Stimulated activated CD4-positive, alpha-beta T cell treated with anti-CD3 and anti-CD28 coated beads, Interleukin-12 subunit alpha, Interleukin-12 subunit beta, amount 100 ng/mL, for 48 hours (primary cell): Measurements from ENCODE around the gene PRKAA1.
"Not testable (repeated sequence)": the region's sequence is repeated elsewhere in the genome, so short reads cannot be mapped to it uniquely, and the experiment has no call there.

Experiments
- DNase-seq, 3 donors: peaks; one replicate each; pipeline ENCODE4 v3.0.0-alpha.2; 2020; ENCODE audit warnings: low read depth in 2 of 3, low spot score in 1 of 3

PRKAA1 gene

DNA sequence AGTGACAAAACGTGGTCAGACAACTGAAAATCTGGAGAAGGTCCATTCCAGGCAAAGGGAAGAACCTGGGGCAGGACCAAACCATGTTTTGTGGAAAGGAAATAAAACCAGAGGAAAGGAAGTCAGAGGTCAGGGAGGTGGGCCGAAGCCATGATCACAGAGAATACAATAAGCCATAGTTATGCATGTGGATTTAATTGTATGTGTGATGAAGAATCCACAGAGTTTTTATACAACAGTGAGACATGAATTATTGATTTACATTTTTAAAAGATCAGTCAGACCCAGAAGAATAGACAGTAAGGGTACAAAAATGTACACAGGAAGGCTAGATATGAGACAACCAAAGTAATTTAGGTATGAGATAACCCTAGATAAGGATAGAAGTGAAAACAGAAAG lies 63.2 kb downstream of the PRKAA1 start:
- DNase-seq, result no peak

- no peak for DNase-seq
These were observed 64.2 kb downstream of the PRKAA1 start for GRCh38 chr5:40733879-40734563.

DNA sequence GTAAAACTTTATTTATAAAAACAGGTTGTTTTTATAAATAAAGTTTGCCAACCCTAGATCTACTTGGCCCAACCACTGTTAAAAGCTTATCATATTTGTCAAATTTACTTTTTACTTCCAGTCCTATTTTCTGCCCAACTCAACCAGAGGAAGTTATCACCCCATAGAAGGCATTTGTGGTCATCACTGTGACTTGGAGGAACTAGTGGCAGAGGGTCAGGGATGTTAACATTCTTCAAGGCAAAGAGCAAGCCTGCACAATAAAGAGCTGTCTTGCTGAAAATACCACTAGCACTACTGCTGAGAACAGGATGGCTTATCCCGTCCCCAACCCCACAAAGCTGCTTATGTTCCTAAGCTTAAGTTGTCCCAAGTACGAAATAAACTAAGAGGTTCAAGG lies 64.7 kb downstream of the PRKAA1 start:
- no peak for DNase-seq

DNA sequence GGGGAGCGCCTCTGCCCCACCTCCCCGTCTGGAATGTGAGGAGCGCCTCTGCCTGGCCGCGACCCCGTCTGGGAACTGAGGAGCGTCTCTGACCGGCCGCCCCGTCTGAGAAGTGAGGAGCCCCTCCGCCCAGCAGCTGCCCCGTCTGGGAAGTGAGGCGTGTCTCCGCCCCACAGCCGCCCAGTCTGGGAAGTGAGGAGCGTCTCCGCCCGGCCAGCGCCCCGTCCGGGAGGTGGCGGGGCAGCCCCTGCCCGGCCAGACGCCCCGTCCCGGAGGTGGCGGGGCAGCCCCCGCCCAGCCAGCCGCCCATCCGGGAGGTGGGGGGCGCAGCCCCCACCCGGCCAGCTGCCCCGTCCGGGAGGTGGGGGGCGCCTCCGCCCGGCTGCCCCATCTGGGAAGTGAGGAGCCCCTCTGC lies 75.7 kb downstream of the PRKAA1 start:
- not testable (repeated sequence) for DNase-seq

DNA sequence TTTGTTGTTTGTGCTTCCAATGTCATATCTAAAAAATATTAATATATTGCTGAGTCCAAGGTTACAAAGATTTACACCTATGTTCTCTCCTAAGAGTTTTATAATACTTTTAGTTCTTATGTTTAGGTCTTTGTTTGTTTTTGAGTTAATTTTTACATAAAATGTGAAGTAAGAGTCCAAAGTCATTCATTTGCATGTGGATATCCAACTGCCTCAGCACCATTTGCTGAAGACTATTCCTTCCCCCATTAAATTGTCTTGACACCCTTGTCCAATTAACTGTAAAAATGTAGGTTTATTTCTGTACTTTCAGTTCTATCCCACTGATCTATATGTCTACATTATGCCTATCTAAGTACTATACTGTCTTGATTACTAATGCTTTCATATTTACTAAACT lies 78.1 kb downstream of the PRKAA1 start:
- DNase-seq, result no peak

GRCh38 chr5:40717281-40717680 lies 80.9 kb downstream of the PRKAA1 start:
- DNase-seq, result no peak

DNA sequence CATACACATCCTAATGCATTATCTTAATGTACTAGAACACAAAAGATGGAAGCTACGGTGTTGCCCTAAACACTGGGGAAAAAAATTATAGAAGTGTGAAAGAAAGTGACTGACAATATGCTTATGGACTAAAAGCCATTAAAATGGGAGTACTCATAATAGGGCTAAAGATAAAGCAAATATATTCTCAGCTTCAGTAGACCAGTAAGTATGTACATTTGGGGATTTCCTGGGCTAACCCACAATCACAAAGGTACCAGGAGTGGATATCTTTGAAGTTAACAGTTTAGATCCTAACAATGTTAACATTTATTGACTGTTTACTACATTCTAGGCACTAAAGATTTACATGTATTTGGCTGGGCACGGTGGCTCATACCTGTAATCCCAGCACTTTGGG lies 81.6 kb downstream of the PRKAA1 start:
- DNase-seq, result no peak

GRCh38 chr5:40716000-40716399 lies 82.2 kb downstream of the PRKAA1 start:
- DNase-seq, result no peak

DNA sequence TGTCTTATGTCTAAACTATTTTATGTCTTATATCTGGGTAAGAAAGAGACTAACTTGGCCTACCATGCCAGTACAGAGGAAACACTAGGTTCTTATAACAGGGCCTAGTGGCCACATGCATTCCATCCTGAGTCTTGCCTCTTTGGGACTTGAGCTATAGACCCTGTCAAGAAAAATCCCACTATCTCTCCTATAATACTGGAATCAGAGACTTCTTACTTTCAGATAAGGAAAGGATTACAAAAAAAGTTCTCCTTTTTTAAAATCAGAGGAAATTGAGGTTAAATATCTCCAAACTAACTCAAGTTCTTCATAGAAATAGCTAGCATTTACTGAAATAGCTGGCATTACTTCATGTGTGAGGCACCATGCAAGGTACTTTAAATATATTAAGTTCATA lies 84.2 kb downstream of the PRKAA1 start:
- no peak for DNase-seq

- DNase-seq, result not testable (repeated sequence)
These were observed 87.6 kb downstream of the PRKAA1 start for GRCh38 chr5:40710575-40710974.
